Smooth muscle cell (in vitro differentiated cells): ENCODE measurements around the gene PRR7. TPM values are rescaled to one million over a fixed set of nuclear protein-coding genes. Genes with fewer than 3 reads are reported as not detected.
A peak's percentile ranks its signal among the peaks of the same experiment; 100 is the strongest.

Source experiments
- DNase-seq: peaks from one replicate; lab custom pipeline; 2025; ENCODE audit not compliant: unreplicated experiment; lab: John Stamatoyannopoulos, UW
- H2AFZ ChIP-seq: fragments of 200-600 bp; sonication (generic); 2 replicates; pipeline ENCODE4 v1.6.0; 2016; ENCODE audit warnings: antibody characterized with exemption, low read depth, mild to moderate bottlenecking
- H3F3A ChIP-seq: fragments of 200-600 bp; sonication (generic); 2 replicates; pipeline ENCODE4 v1.6.0; 2017; ENCODE audit warnings: antibody characterized with exemption, low read depth
- H3K27ac ChIP-seq: fragments of 200-600 bp; sonication (generic); 2 replicates; pipeline ENCODE4 v1.5.1; 2016; ENCODE audit warnings: low read depth, mild to moderate bottlenecking
- H3K27me3 ChIP-seq: fragments of 200-600 bp; sonication (generic); 2 replicates; pipeline ENCODE4 v1.6.1; 2016; ENCODE audit warnings: low read depth, mild to moderate bottlenecking
- H3K36me3 ChIP-seq: fragments of 200-600 bp; sonication (generic); 2 replicates; pipeline ENCODE4 v1.5.1; 2016; ENCODE audit warnings: low read depth
- H3K4me1 ChIP-seq: fragments of 200-600 bp; sonication (generic); 2 replicates; pipeline ENCODE4 v1.5.1; 2016; ENCODE audit warnings: low read depth
- H3K4me2 ChIP-seq: fragments of 200-600 bp; sonication (generic); 2 replicates; pipeline ENCODE4 v1.6.0; 2016; ENCODE audit warnings: mild to moderate bottlenecking
- H3K4me3 ChIP-seq: fragments of 200-600 bp; sonication (generic); 2 replicates; pipeline ENCODE4 v1.5.1; 2016; ENCODE audit warnings: mild to moderate bottlenecking
- H3K79me2 ChIP-seq: fragments of 200-600 bp; sonication (generic); 2 replicates; pipeline ENCODE4 v1.6.0; 2016; ENCODE audit warnings: low read depth, mild to moderate bottlenecking
- H3K9ac ChIP-seq: fragments of 200-600 bp; sonication (generic); 2 replicates; pipeline ENCODE4 v1.6.0; 2016; ENCODE audit warnings: low read depth
- H3K9me3 ChIP-seq: fragments of 200-600 bp; sonication (generic); replicated peaks from 2 replicates; pipeline ENCODE4 v1.5.1; 2016; ENCODE audit warnings: low read depth
- H4K20me1 ChIP-seq: fragments of 200-600 bp; sonication (generic); 2 replicates; pipeline ENCODE4 v1.6.0; 2016; ENCODE audit warnings: low read depth
- CTCF ChIP-seq: fragments of 200-600 bp; sonication (generic); IDR thresholded peaks from 2 replicates; pipeline ENCODE4 v1.5.1; 2017; ENCODE audit warnings: borderline replicate concordance, mild to moderate bottlenecking, antibody characterized with exemption; ENCODE audit not compliant: insufficient read depth, poor library complexity, severe bottlenecking
- WGBS: methylation state at CpG from one replicate; pipeline ENCODE4 v1.1.7; 2016; ENCODE audit warnings: low lambda C conversion rate; 5-methylcytosine and 5-hydroxymethylcytosine counted together
- polyA plus RNA-seq: library from polyadenylated mRNA; unstranded; fragments of >200 nt; fragmentation: Nextera tagmentation; extraction: Ambion mirVana; gene quantifications from 2 replicates; pipeline ENCODE4 v1.2.1, GENCODE V29; 2016
- total RNA-seq: library from RNA; depleted of rRNA; stranded (reverse); fragments of >200 nt; gene quantifications from 2 replicates; pipeline ENCODE4 v1.2.3, GENCODE V29; 2014

The PRR7 gene
- total and polyA plus RNA-seq, 2 experiments from 2014 or later: 6.5 to 31.9 TPM

- H3K4me2 ChIP-seq: peak overlapping the region; percentile 15
- no peak for TF ChIP-seq CTCF
- H3K4me1 ChIP-seq: peaks cover under 1% of the 10 kb centered on the region
- peaks cover 55% of the 10 kb centered on the region for H3F3A ChIP-seq
- no peaks in the 10 kb centered on the region for H3K9me3 ChIP-seq
- H3K79me2 ChIP-seq: no peaks in the 10 kb centered on the region
- H3K27ac ChIP-seq: peak overlapping the region; percentile 71
- no peak overlapping the region for H3K9ac ChIP-seq
- no peak overlapping the region for H2AFZ ChIP-seq
- no peak overlapping the region for H3K4me3 ChIP-seq
- DNase-seq: no peak
- H4K20me1 ChIP-seq: peaks cover 62% of the 10 kb centered on the region
- H3K36me3 ChIP-seq: no peaks in the 10 kb centered on the region
- no peaks in the 10 kb centered on the region for H3K27me3 ChIP-seq
- 77% methylated on average over 14 of the region's 14 CpGs for WGBS
These were observed 33.2 kb downstream of the PRR7 start for GRCh38 chr5:177479774-177480173.

- Histone ChIP-seq H3K9me3 (no peaks in the 10 kb centered on the region), H3K9ac (no peak overlapping the region), H3K4me3 (no peak overlapping the region), H3K79me2 (peaks cover 5% of the 10 kb centered on the region), H2AFZ (no peak overlapping the region), H3K27me3 (no peaks in the 10 kb centered on the region), H3F3A (peaks cover 58% of the 10 kb centered on the region), H4K20me1 (peaks cover 88% of the 10 kb centered on the region), H3K4me2 (no peak overlapping the region), H3K27ac (no peak overlapping the region), H3K36me3 (no peaks in the 10 kb centered on the region), H3K4me1 (peaks cover 2% of the 10 kb centered on the region)
- WGBS: 96% methylated on average over 10 of the region's 10 CpGs
- no peak for DNase-seq
- no peak for TF ChIP-seq CTCF
These were observed 35.8 kb downstream of the PRR7 start for GRCh38 chr5:177482359-177482795.

GRCh38 chr5:177483042-177483441 lies 36.4 kb downstream of the PRR7 start:
- WGBS: 98% methylated on average over 9 of the region's 9 CpGs
- Histone ChIP-seq H3K27ac (no peak overlapping the region), H3K4me2 (no peak overlapping the region), H3K4me1 (peaks cover 2% of the 10 kb centered on the region), H3K9me3 (no peaks in the 10 kb centered on the region), H4K20me1 (peaks cover 94% of the 10 kb centered on the region), H3K79me2 (peaks cover 10% of the 10 kb centered on the region), H3F3A (peaks cover 62% of the 10 kb centered on the region), H3K9ac (no peak overlapping the region), H2AFZ (no peak overlapping the region), H3K4me3 (no peak overlapping the region), H3K36me3 (no peaks in the 10 kb centered on the region), H3K27me3 (no peaks in the 10 kb centered on the region)
- no peak for DNase-seq
- no peak for TF ChIP-seq CTCF
